Loucy (cell line): ENCODE measurements around the gene COL5A1.

ENCODE experiments used
- H2AFZ ChIP-seq: fragments of 200-600 bp; sonication (generic); 2 replicates; pipeline ENCODE4 v1.6.0; 2016; ENCODE audit warnings: antibody characterized with exemption, mild to moderate bottlenecking, low read length, moderate library complexity
- H3F3A ChIP-seq: fragments of 200-600 bp; 2 replicates; pipeline ENCODE4 v1.6.0; 2016; ENCODE audit warnings: antibody characterized with exemption, low read depth, mild to moderate bottlenecking
- H3K27me3 ChIP-seq: fragments of 200-600 bp; sonication (generic); 2 replicates; pipeline ENCODE4 v1.6.1; 2014; ENCODE audit warnings: low read length, mild to moderate bottlenecking; ENCODE audit not compliant: insufficient read depth, poor library complexity, severe bottlenecking
- H3K36me3 ChIP-seq: fragments of 200-600 bp; sonication (generic); 2 replicates; pipeline ENCODE4 v1.6.1; 2016; ENCODE audit warnings: low read length; ENCODE audit not compliant: insufficient read depth
- H3K4me1 ChIP-seq: fragments of 200-600 bp; sonication (generic); 2 replicates; pipeline ENCODE4 v1.5.1; 2014; ENCODE audit warnings: low read length, mild to moderate bottlenecking; ENCODE audit not compliant: insufficient read depth, poor library complexity, severe bottlenecking
- H3K4me2 ChIP-seq: fragments of 200-600 bp; sonication (generic); 2 replicates; pipeline ENCODE4 v1.6.0; 2014; ENCODE audit warnings: antibody characterized with exemption, low read length, low read depth, mild to moderate bottlenecking; ENCODE audit not compliant: poor library complexity, severe bottlenecking
- H3K4me3 ChIP-seq: fragments of 200-600 bp; sonication (generic); 2 replicates; pipeline ENCODE4 v1.5.1; 2014; ENCODE audit warnings: low read length, mild to moderate bottlenecking, mixed read lengths; ENCODE audit not compliant: poor library complexity, severe bottlenecking
- H3K79me2 ChIP-seq: fragments of 200-600 bp; sonication (generic); 2 replicates; pipeline ENCODE4 v1.6.1; 2014; ENCODE audit warnings: low read length; ENCODE audit not compliant: insufficient read depth
- H3K9ac ChIP-seq: fragments of 200-600 bp; sonication (generic); 2 replicates; pipeline ENCODE4 v1.6.0; 2014; ENCODE audit warnings: mild to moderate bottlenecking, low read depth, low read length, moderate library complexity; ENCODE audit not compliant: poor library complexity, severe bottlenecking
- H3K9me2 ChIP-seq: fragments of 200-600 bp; sonication (generic); replicated peaks from 2 replicates; pipeline ENCODE4 v1.6.1; 2016; ENCODE audit warnings: low read depth, low read length, mixed read lengths
- H3K9me3 ChIP-seq: fragments of 200-600 bp; sonication (generic); 2 replicates; pipeline ENCODE4 v1.6.1; 2014; ENCODE audit warnings: mild to moderate bottlenecking, antibody characterized with exemption, low read length, low read depth; ENCODE audit not compliant: insufficient read depth
- H4K20me1 ChIP-seq: fragments of 200-600 bp; sonication (generic); 2 replicates; pipeline ENCODE4 v1.6.0; 2014; ENCODE audit warnings: antibody characterized with exemption, low read length, mild to moderate bottlenecking; ENCODE audit not compliant: insufficient read depth, poor library complexity, severe bottlenecking
- CTCF ChIP-seq: fragments of 200-600 bp; sonication (generic); conservative IDR thresholded peaks from 2 replicates; pipeline ENCODE4 v1.5.1; 2014; ENCODE audit warnings: mild to moderate bottlenecking, antibody characterized with exemption, low read length
- EZH2phosphoT487 ChIP-seq: fragments of 200-600 bp; IDR thresholded peaks from 2 replicates; pipeline ENCODE4 v1.6.1; 2018; ENCODE audit warnings: antibody characterized with exemption, mild to moderate bottlenecking, moderate library complexity, borderline replicate concordance

COL5A1 gene

GRCh38 chr9:134685784-134686183 is 44.2 kb downstream of the COL5A1 start:
- Histone ChIP-seq H3K4me2 (no peak overlapping the region), H3K79me2 (no peaks in the 10 kb centered on the region), H3K36me3 (no peaks in the 10 kb centered on the region), H2AFZ (no peak overlapping the region), H3K9me3 (no peaks in the 10 kb centered on the region), H3K4me3 (no peak overlapping the region), H3K9me2 (no peaks in the 10 kb centered on the region), H3K9ac (no peak overlapping the region), H3F3A (no peaks in the 10 kb centered on the region), H3K4me1 (peaks cover under 1% of the 10 kb centered on the region), H3K27me3 (no peaks in the 10 kb centered on the region), H4K20me1 (no peaks in the 10 kb centered on the region)
- no peak for TF ChIP-seq CTCF
- TF ChIP-seq EZH2phosphoT487, result no peak

DNA sequence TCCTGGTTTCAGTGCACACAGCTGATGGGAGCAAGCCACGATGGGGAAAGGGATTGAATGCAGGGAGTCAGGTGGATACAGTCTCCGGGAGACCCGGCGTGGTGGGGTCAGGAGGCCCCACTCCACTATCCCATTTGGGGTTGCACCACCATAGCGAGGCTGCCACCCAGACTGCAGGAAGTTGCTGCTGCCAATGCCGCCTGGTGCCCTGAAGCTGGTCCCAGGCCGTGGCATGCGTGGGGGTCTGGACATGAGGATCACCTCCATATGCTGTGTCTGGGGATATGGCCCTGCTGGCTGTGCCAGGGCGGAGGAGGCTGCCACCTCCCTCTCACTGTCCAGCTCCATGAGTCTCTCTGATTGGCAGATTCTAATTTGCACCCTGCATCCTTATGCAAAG is 45.3 kb downstream of the COL5A1 start:
- Histone ChIP-seq H3K9me3 (no peaks in the 10 kb centered on the region), H3K4me1 (peaks cover 12% of the 10 kb centered on the region), H3K27me3 (no peaks in the 10 kb centered on the region), H3F3A (no peaks in the 10 kb centered on the region), H3K9ac (no peak overlapping the region), H3K79me2 (no peaks in the 10 kb centered on the region), H3K4me3 (no peak overlapping the region), H3K9me2 (no peaks in the 10 kb centered on the region), H3K4me2 (no peak overlapping the region), H4K20me1 (no peaks in the 10 kb centered on the region), H3K36me3 (no peaks in the 10 kb centered on the region), H2AFZ (no peak overlapping the region)
- no peak for TF ChIP-seq EZH2phosphoT487
- no peak for TF ChIP-seq CTCF

GRCh38 chr9:134687556-134687955 is 46.0 kb downstream of the COL5A1 start:
- Histone ChIP-seq H4K20me1 (no peaks in the 10 kb centered on the region), H3K36me3 (no peaks in the 10 kb centered on the region), H3K4me1 (peaks cover 18% of the 10 kb centered on the region), H3F3A (no peaks in the 10 kb centered on the region; the same call in 1 of the 2 replicates), H2AFZ (no peak overlapping the region), H3K79me2 (no peaks in the 10 kb centered on the region), H3K4me3 (no peak overlapping the region), H3K4me2 (no peak overlapping the region), H3K9ac (no peak overlapping the region), H3K27me3 (no peaks in the 10 kb centered on the region), H3K9me2 (no peaks in the 10 kb centered on the region), H3K9me3 (no peaks in the 10 kb centered on the region)
- no peak for TF ChIP-seq EZH2phosphoT487
- no peak for TF ChIP-seq CTCF
